HepG2 (cell line): ENCODE results near the gene KRT4. TPM values are rescaled to one million over a fixed set of nuclear protein-coding genes. Genes with fewer than 3 reads are reported as not detected.

ENCODE experiments used
- ATAC-seq: fragments of 200-7000 bp; cut with Tn5 transposase; 3 replicates; pipeline ENCODE4 v1.9.1; 2020; ENCODE audit warnings: mild to moderate bottlenecking, moderate library complexity
- BruUV-seq: library from RNA; stranded (reverse); fragments of 400-500 nt; replicated peaks from 2 replicates; lab custom pipeline; 2021; lab: Mats Ljungman, UMichigan
- CTCF ChIA-PET: fragments of 300-600 bp; formaldehyde crosslinking; extraction: SDS; loops from one replicate; lab custom pipeline; 2021; ENCODE audit warnings: low total read pairs, inconsistent platforms, low intra/inter-chr PET ratio; lab: Yijun Ruan, JAX
- POLR2A ChIA-PET: fragments of 350-600 bp; sonication (Branson Sonifier 250); formaldehyde crosslinking; loops from one replicate; lab custom pipeline; 2020; ENCODE audit warnings: antibody characterized with exemption, inconsistent platforms; lab: Yijun Ruan, JAX
- DNase-seq: peaks from one replicate; pipeline ENCODE4 v3.0.0-alpha.2; 2015; ENCODE audit warnings: low spot score
- FAIRE-seq: peaks from 3 replicates; lab custom pipeline; 2011; peaks lifted over from hg19 to GRCh38; lab: Jason Lieb, UNC
- H2AFZ ChIP-seq: one replicate; pipeline ENCODE4 v1.6.1; 2011; ENCODE audit warnings: low read length, inconsistent platforms
- H3K27ac ChIP-seq: fragments of 300-600 bp; 3 replicates; pipeline ENCODE4 v1.8.0; 2011; ENCODE audit warnings: mixed run types, mild to moderate bottlenecking, mixed read lengths, low read length, inconsistent platforms; ENCODE audit not compliant: insufficient read depth; ENCODE audit errors: extremely low read length
- H3K27me3 ChIP-seq, 2 experiments: fragments of 200-600 bp in 1 of 2; 2 replicates in 1 of 2; 3 replicates in 1 of 2; pipeline versions ENCODE4 v1.6.0 to v1.8.0; 2011; ENCODE audit warnings: low read length in 2 of 2, mild to moderate bottlenecking in 2 of 2, moderate library complexity in 2 of 2, inconsistent platforms in 1 of 2; ENCODE audit not compliant: insufficient read depth in 2 of 2, control insufficient read depth in 1 of 2
- H3K36me3 ChIP-seq, 2 experiments: fragments of 200-600 bp in 1 of 2; replicated peaks in 1 of 2; 2 replicates in 1 of 2; 3 replicates in 1 of 2; pipeline versions ENCODE4 v1.5.1 to v1.8.0; 2011; ENCODE audit warnings: low read length in 2 of 2, inconsistent platforms in 1 of 2; ENCODE audit not compliant: insufficient read depth in 2 of 2, control insufficient read depth in 1 of 2
- H3K4me1 ChIP-seq: 2 replicates; pipeline ENCODE4 v1.5.1; 2012; ENCODE audit warnings: low read length, inconsistent platforms; ENCODE audit not compliant: insufficient read depth
- H3K4me2 ChIP-seq: 2 replicates; pipeline ENCODE4 v1.6.0; 2011; ENCODE audit warnings: low read depth, low read length, inconsistent platforms
- H3K4me3 ChIP-seq, 3 experiments: fragments of 200-600 bp in 1 of 3; sonication (generic), shearing (Covaris generic) in 1 of 3; replicated peaks in 1 of 3; 2 replicates each; pipeline ENCODE4 v1.5.1; 2011 to 2016; ENCODE audit warnings: low read length in 3 of 3, inconsistent platforms in 2 of 3, low read depth in 2 of 3, mild to moderate bottlenecking in 2 of 3, control low read depth in 1 of 3, mixed read lengths in 1 of 3; ENCODE audit not compliant: insufficient read depth in 1 of 3
- H3K79me2 ChIP-seq: one replicate; pipeline ENCODE4 v1.6.1; 2011; ENCODE audit warnings: low read length, inconsistent platforms; ENCODE audit not compliant: insufficient read depth
- H3K9ac ChIP-seq: 2 replicates; pipeline ENCODE4 v1.6.0; 2011; ENCODE audit warnings: mild to moderate bottlenecking, low read depth, low read length, inconsistent platforms; ENCODE audit not compliant: insufficient read depth
- H3K9me3 ChIP-seq: 2 replicates; pipeline ENCODE4 v1.5.1; 2012; ENCODE audit warnings: mild to moderate bottlenecking, low read length
- H4K20me1 ChIP-seq: 2 replicates; pipeline ENCODE4 v1.6.0; 2011; ENCODE audit warnings: inconsistent platforms, mild to moderate bottlenecking, low read length, moderate library complexity; ENCODE audit not compliant: insufficient read depth
- FOSL2 ChIP-seq: sonication (generic); formaldehyde crosslinking; IDR thresholded peaks from 2 replicates; pipeline ENCODE4 v1.4.0; 2020; ENCODE audit warnings: missing genetic modification reagents
- FOXO1 ChIP-seq: sonication (generic); formaldehyde crosslinking; IDR thresholded peaks from 2 replicates; pipeline ENCODE4 v1.4.0; 2020; ENCODE audit warnings: missing genetic modification reagents
- HMG20B ChIP-seq: conservative IDR thresholded peaks from 2 replicates; pipeline ENCODE4 v1.6.1; 2016; ENCODE audit warnings: missing genetic modification reagents, missing compliant biosample characterization
- HNRNPH1 ChIP-seq: fragments of 200-400 bp; formaldehyde crosslinking; optimal IDR thresholded peaks from 2 replicates; pipeline ENCODE3; 2017; ENCODE audit warnings: mild to moderate bottlenecking, low read depth, low read length
- MXI1 ChIP-seq: IDR thresholded peaks from 3 replicates; pipeline ENCODE4 v1.6.1; 2012; ENCODE audit warnings: low read depth, low read length, inconsistent platforms, borderline replicate concordance
- NR3C1 ChIP-seq: sonication (generic); formaldehyde crosslinking; IDR thresholded peaks from 2 replicates; pipeline ENCODE4 v1.4.0; 2020; ENCODE audit warnings: missing genetic modification reagents
- PTBP1 ChIP-seq: fragments of 200-400 bp; formaldehyde crosslinking; IDR thresholded peaks from 2 replicates; pipeline ENCODE4 v1.6.1; 2018; ENCODE audit warnings: low read length, low read depth; ENCODE audit not compliant: poor library complexity, severe bottlenecking
- RFXAP ChIP-seq: sonication (generic); formaldehyde crosslinking; IDR thresholded peaks from 2 replicates; pipeline ENCODE4 v1.4.0; 2020; ENCODE audit warnings: missing genetic modification reagents, borderline replicate concordance
- RNF219 ChIP-seq: sonication (generic); formaldehyde crosslinking; IDR thresholded peaks from 2 replicates; pipeline ENCODE4 v1.5.0; 2020; ENCODE audit warnings: mild to moderate bottlenecking, missing genetic modification reagents
- TGIF2 ChIP-seq: IDR thresholded peaks from 2 replicates; pipeline ENCODE4 v1.6.1; 2016; ENCODE audit warnings: control low read depth, missing compliant biosample characterization
- ZFP82 ChIP-seq: sonication (generic); formaldehyde crosslinking; IDR thresholded peaks from 2 replicates; pipeline ENCODE4 v1.5.1; 2020; ENCODE audit warnings: mild to moderate bottlenecking, missing genetic modification reagents, borderline replicate concordance
- ZNF260 ChIP-seq: sonication (generic); formaldehyde crosslinking; IDR thresholded peaks from 2 replicates; pipeline ENCODE4 v1.4.0; 2020; ENCODE audit warnings: missing genetic modification reagents, low read depth, mild to moderate bottlenecking, borderline replicate concordance
- ZNF574 ChIP-seq: sonication (generic); formaldehyde crosslinking; IDR thresholded peaks from 2 replicates; pipeline ENCODE4 v1.4.0; 2020; ENCODE audit warnings: missing genetic modification reagents
- ZNF780A ChIP-seq: sonication (generic); formaldehyde crosslinking; IDR thresholded peaks from 2 replicates; pipeline ENCODE4 v1.8.0; 2022; ENCODE audit warnings: mild to moderate bottlenecking, missing genetic modification reagents, moderate library complexity
- ZSCAN12 ChIP-seq: sonication (generic); formaldehyde crosslinking; IDR thresholded peaks from 2 replicates; pipeline ENCODE4 v1.9.0; 2021; ENCODE audit warnings: mild to moderate bottlenecking, missing genetic modification reagents
- WGBS: methylation state at CpG from one replicate; pipeline ENCODE4 v1.1.6; 2017; ENCODE audit warnings: low lambda C conversion rate; 5-methylcytosine and 5-hydroxymethylcytosine counted together
- in situ Hi-C: cut with HindIII; loops from 2 replicates; pipeline ENCODE4 v1.10.0; 2017; ENCODE audit warnings: low pct_unique_long_range_greater_than_20kb; ENCODE audit not compliant: extremely low pct_ligation_motif_present
- intact Hi-C: fragments of 100-400 bp; cut with micrococcal nuclease; formaldehyde crosslinking; loops from one replicate; pipeline ENCODE4 v1.10.0; 2022; ENCODE audit not compliant: unreplicated experiment
- polyA plus RNA-seq, 8 experiments: library from polyadenylated mRNA; depleted of rRNA in 3 of 8; stranded (reverse) in 7 of 8; unstranded in 1 of 8; fragments of >200 nt; fragmentation: Illumina TruSeq in 4 of 8; extraction: Trizol in 4 of 8; gene quantifications; 2 replicates each; pipeline versions ENCODE4 v1.2.1 to v1.2.3, GENCODE V29; 2011 to 2016; ENCODE audit warnings: low read depth in 4 of 8, missing spikeins in 1 of 8, mixed read lengths in 1 of 8; ENCODE audit not compliant: insufficient read depth in 1 of 8
- total RNA-seq, 5 experiments: library from RNA; depleted of rRNA; stranded (reverse); fragments of >200 nt; fragmentation: Illumina TruSeq; extraction: Trizol; gene quantifications; 2 replicates each; pipeline ENCODE4 v1.2.3, GENCODE V29; 2016; ENCODE audit warnings: low read depth in 1 of 5

Gene KRT4
- total and polyA plus RNA-seq, 2 of the 13 experiments (the other 11 are each of a cell fraction or from before 2014, with no cell fraction given) = not detected

DNA sequence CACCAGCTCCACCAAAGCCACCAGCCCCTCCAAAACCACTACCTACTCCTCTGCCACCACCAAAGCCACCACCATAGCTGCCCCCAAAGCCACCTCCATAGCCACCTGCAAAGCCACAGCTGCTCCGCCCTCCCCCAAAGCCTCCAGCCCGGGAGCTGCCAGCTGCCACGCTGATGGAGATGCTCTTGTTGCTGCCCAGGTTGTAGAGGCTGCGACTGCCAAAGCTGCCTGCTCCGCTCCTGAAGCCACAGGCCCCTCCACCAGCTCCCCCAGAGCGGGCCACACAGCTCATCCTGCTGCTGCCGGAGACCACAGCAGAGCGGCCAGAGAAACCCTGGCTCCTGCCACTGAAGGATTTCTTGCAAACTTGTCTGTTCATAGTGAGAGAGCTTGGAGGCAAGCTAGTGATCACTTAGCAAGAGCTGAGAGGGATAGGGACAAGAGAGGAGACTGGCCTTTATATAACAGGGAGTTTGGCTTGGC lies 37.0 kb downstream of the KRT4 start, which contains the start of gene KRT76 (continued):
- TF ChIP-seq FOSL2 (CRISPR knock-in tag) (no peak), TGIF2 (CRISPR knock-in tag) (no peak)

DNA sequence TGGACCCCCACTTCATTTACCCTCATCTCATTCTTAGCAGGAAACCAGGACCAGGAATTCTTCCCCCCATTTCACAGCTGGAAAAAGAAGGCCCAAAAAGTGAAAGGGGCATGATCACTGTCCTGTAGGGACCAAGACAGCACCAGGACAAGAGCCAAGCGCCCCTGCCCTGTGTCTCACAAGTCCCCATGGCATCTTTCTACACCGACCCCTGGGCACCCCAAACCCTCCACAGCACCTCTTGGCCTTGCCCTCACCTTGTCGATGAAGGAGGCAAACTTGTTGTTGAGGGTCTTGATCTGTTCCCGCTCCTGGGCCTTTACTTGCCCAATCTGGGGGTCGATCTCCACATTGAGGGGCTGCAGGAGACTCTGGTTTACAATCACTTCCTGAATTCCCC lies 37.5 kb downstream of the KRT4 start:
- Histone ChIP-seq H3K4me1 (no peaks in the 10 kb centered on the region), H2AFZ (no peak overlapping the region), H3K36me3 (no peaks in the 10 kb centered on the region), H3K9ac (no peak overlapping the region), H4K20me1 (no peaks in the 10 kb centered on the region), H3K4me2 (no peak overlapping the region), H3K9me3 (no peaks in the 10 kb centered on the region), H3K27ac (no peak overlapping the region), H3K27me3 (peaks cover 0 to 26% of the 10 kb centered on the region in 2 experiments; a peak in 4 of 5 replicates), H3K79me2 (no peaks in the 10 kb centered on the region), H3K4me3 (no peak overlapping the region)
- WGBS = 3% methylated on average over 5 of the region's 5 CpGs
- intact Hi-C loops (no loop called here), in situ Hi-C loops (no loop called here)
- ATAC-seq (no peak), DNase-seq (no peak), FAIRE-seq (no peak)
- ChIA-PET POLR2A (no interaction called here), CTCF (no interaction called here)
- TF ChIP-seq ZSCAN12 (CRISPR knock-in tag) (no peak), HMG20B (CRISPR knock-in tag) (no peak), NR3C1 (CRISPR knock-in tag) (no peak), FOXO1 (no peak), ZNF260 (CRISPR knock-in tag) (no peak), RNF219 (CRISPR knock-in tag) (no peak), ZNF780A (CRISPR knock-in tag) (no peak), ZNF574 (CRISPR knock-in tag) (no peak), ZFP82 (no peak), RFXAP (CRISPR knock-in tag) (no peak), MXI1 (no peak), PTBP1 (no peak), HNRNPH1 (no peak)
- no TSS peak for BruUV-seq
